Liver (tissue), 9 donors: ENCODE measurements around the gene NYAP2. TPM values are rescaled to one million over a fixed set of nuclear protein-coding genes. Genes with fewer than 3 reads are reported as not detected.

ENCODE experiments used
- DNase-seq: peaks from one replicate; pipeline ENCODE4 v3.0.0-alpha.2; 2017; ENCODE audit warnings: low spot score
- H3K27ac ChIP-seq, 2 donors: one replicate each; pipeline ENCODE4 v1.7.0; 2013; ENCODE audit warnings: inconsistent platforms in 2 of 2, low read length in 2 of 2, control low read depth in 1 of 2, low read depth in 1 of 2, mild to moderate bottlenecking in 1 of 2
- H3K27me3 ChIP-seq, 4 donors: one replicate each; pipeline versions ENCODE4 v1.6.1 to v1.7.0; 2013; ENCODE audit warnings: low read length in 3 of 4, inconsistent platforms in 1 of 4, mild to moderate bottlenecking in 1 of 4, moderate library complexity in 1 of 4; ENCODE audit not compliant: control insufficient read depth in 4 of 4, insufficient read depth in 4 of 4
- H3K36me3 ChIP-seq, 4 donors: one replicate each; pipeline versions ENCODE4 v1.6.1 to v1.7.0; 2013; ENCODE audit warnings: low read length in 3 of 4, mild to moderate bottlenecking in 3 of 4, low read depth in 1 of 4, moderate library complexity in 1 of 4; ENCODE audit not compliant: control insufficient read depth in 4 of 4, insufficient read depth in 3 of 4
- H3K4me1 ChIP-seq, 4 donors: one replicate each; pipeline versions ENCODE4 v1.6.1 to v1.7.0; 2013; ENCODE audit warnings: low read length in 3 of 4, mild to moderate bottlenecking in 3 of 4, moderate library complexity in 1 of 4; ENCODE audit not compliant: control insufficient read depth in 4 of 4, insufficient read depth in 4 of 4
- H3K4me3 ChIP-seq, 3 donors: one replicate each; pipeline versions ENCODE4 v1.6.1 to v1.7.0; 2013; ENCODE audit warnings: low read length in 3 of 3, control low read depth in 1 of 3, low read depth in 1 of 3, mild to moderate bottlenecking in 1 of 3
- H3K9ac ChIP-seq, 2 donors: one replicate each; pipeline ENCODE4 v1.7.0; 2013; ENCODE audit warnings: low read length in 2 of 2, mild to moderate bottlenecking in 2 of 2, moderate library complexity in 2 of 2, control low read depth in 1 of 2, low read depth in 1 of 2
- H3K9me3 ChIP-seq, 4 donors: one replicate each; pipeline versions ENCODE4 v1.6.1 to v1.7.0; 2013; ENCODE audit warnings: low read length in 3 of 4; ENCODE audit not compliant: control insufficient read depth in 4 of 4
- EGR1 ChIP-seq, 2 donors: IDR thresholded peaks; 2 replicates each; pipeline ENCODE4 v1.6.1; 2016 to 2018; ENCODE audit warnings: antibody characterized with exemption in 2 of 2, low read depth in 2 of 2
- FOXA1 ChIP-seq: IDR thresholded peaks from 2 replicates; pipeline ENCODE4 v1.6.1; 2016; ENCODE audit warnings: antibody characterized with exemption
- FOXA2 ChIP-seq: IDR thresholded peaks from 2 replicates; pipeline ENCODE4 v1.6.1; 2016; ENCODE audit warnings: antibody characterized with exemption
- HNF4A ChIP-seq, 2 donors: conservative IDR thresholded peaks; 2 replicates each; pipeline ENCODE4 v1.6.1; 2016; ENCODE audit warnings: antibody characterized with exemption in 2 of 2, mild to moderate bottlenecking in 2 of 2
- HNF4G ChIP-seq: IDR thresholded peaks from 2 replicates; pipeline ENCODE4 v1.6.1; 2016; ENCODE audit warnings: antibody characterized with exemption
- JUND ChIP-seq, 2 donors: IDR thresholded peaks; 2 replicates each; pipeline ENCODE4 v1.6.1; 2016; ENCODE audit warnings: antibody characterized with exemption in 2 of 2
- NR2F2 ChIP-seq: IDR thresholded peaks from 2 replicates; pipeline ENCODE4 v1.6.1; 2016; ENCODE audit warnings: antibody characterized with exemption
- RAD21 ChIP-seq, 2 donors: IDR thresholded peaks; 2 replicates each; pipeline ENCODE4 v1.6.1; 2016; ENCODE audit warnings: antibody characterized with exemption in 2 of 2, mild to moderate bottlenecking in 2 of 2
- SP1 ChIP-seq: IDR thresholded peaks from 2 replicates; pipeline ENCODE4 v1.6.1; 2018; ENCODE audit warnings: antibody characterized with exemption, mild to moderate bottlenecking
- TAF1 ChIP-seq: conservative IDR thresholded peaks from 2 replicates; pipeline ENCODE4 v1.6.1; 2016; ENCODE audit warnings: antibody characterized with exemption, mild to moderate bottlenecking
- YY1 ChIP-seq: IDR thresholded peaks from 2 replicates; pipeline ENCODE4 v1.6.1; 2016; ENCODE audit warnings: antibody characterized with exemption, mild to moderate bottlenecking
- whole genome bisulfite sequencing: extraction: QIAGEN DNeasy Blood & Tissue Kit; methylation state at CpG from one replicate; pipeline ENCODE4 v1.1.7; 2013; 5-methylcytosine and 5-hydroxymethylcytosine counted together
- polyA plus RNA-seq, 2 donors: library from polyadenylated mRNA; stranded (reverse) in 1 of 2; unstranded in 1 of 2; fragments of 200-250 nt in 1 of 2; fragments of >200 nt in 1 of 2; fragmentation: Nextera tagmentation in 1 of 2; extraction: Ambion mirVana in 1 of 2; gene quantifications; one replicate each; pipeline versions ENCODE4 v1.2.1 to v1.2.3, GENCODE V29; 2013 to 2015
- total RNA-seq, 2 donors: library from RNA; depleted of rRNA; stranded (reverse); fragments of >200 nt; gene quantifications; one replicate each; pipeline ENCODE4 v1.2.3, GENCODE V29; 2014
- TF ChIP-seq, protein P1 (sequence below): IDR thresholded peaks from 2 replicates; pipeline ENCODE4 v1.6.1; 2016; ENCODE audit warnings: antibody characterized with exemption
- TF ChIP-seq, protein P2 (sequence below): IDR thresholded peaks from 2 replicates; pipeline ENCODE4 v1.6.1; 2016; ENCODE audit warnings: antibody characterized with exemption
- TF ChIP-seq, protein P3 (sequence below): IDR thresholded peaks from 2 replicates; pipeline ENCODE4 v1.6.1; 2016; ENCODE audit warnings: antibody characterized with exemption, mild to moderate bottlenecking
- donor health status: healthy.
- donor health status: healthy.
- donor health status: healthy.
- donor health status: healthy.
- donor health status: healthy.

The NYAP2 gene
- total and polyA plus RNA-seq, 4 donors = not detected

DNA sequence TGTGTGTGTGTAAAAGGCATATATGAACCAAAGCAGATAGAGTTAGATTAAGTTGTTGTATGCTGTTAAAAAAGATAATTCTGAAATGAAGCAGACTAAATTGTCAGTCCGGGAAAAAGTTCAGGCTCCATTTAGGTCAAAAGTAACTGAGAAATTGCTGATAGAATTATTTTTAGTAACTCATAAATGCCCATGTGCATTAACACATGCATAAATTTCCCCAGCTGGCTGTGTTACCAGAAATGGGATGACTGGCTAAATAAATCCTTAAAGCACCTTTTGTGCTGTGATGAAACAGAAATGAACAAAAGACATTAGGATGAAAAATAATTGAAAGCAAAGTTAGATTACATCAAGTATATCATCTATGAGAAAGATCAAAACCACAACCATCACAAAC lies 111.3 kb downstream of the NYAP2 start (continued):
- TF ChIP-seq, protein P1, sequence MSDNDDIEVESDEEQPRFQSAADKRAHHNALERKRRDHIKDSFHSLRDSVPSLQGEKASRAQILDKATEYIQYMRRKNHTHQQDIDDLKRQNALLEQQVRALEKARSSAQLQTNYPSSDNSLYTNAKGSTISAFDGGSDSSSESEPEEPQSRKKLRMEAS = no peak
- TF ChIP-seq HNF4A (conservative IDR thresholded peaks at IDR 0.05) (no peak), NR2F2 (no peak), FOXA1 (no peak), RAD21 (IDR thresholded peaks at IDR 0.05) (no peak), FOXA2 (no peak), YY1 (no peak)

DNA sequence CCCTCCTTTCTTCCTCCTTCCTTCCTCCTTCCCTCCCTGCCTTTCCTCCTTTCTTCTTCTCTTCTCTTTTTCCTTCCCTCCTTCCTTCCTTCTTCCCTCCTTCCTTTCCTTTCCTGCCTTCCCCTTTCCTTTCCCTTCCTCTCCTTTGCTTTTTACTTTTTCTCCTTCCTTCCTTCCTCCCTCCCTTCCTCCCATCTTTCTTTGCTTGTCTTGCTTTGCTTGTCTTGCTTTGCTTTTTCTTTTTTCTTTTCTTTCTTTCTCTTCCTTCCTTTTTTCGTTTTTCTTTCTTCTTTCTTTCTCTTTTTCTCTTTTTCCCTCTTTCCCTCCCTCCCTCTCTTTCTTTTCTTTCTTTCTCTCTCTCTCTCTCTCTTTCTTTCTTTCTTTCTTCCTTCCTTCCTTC lies 113.0 kb downstream of the NYAP2 start:
- H3K9me3 ChIP-seq = no peaks in the 10 kb centered on the region
- no peak overlapping the region for H3K9ac ChIP-seq
- H3K27ac ChIP-seq = no peak overlapping the region
- H3K27me3 ChIP-seq = peaks cover 0 to 3% (median 0%) of the 10 kb centered on the region in 4 donors
- no peaks in the 10 kb centered on the region for H3K4me1 ChIP-seq
- WGBS = 23% methylated on average over 1 of the region's 1 CpG
- no peak for TF ChIP-seq FOXA1
- no peak for TF ChIP-seq TAF1
- TF ChIP-seq, protein P1 = no peak
- no peak for TF ChIP-seq HNF4A (conservative IDR thresholded peaks at IDR 0.05)
- TF ChIP-seq RAD21 (IDR thresholded peaks at IDR 0.05) = no peak
- no peaks in the 10 kb centered on the region for H3K36me3 ChIP-seq
- no peak overlapping the region for H3K4me3 ChIP-seq
- DNase-seq = no peak

DNA sequence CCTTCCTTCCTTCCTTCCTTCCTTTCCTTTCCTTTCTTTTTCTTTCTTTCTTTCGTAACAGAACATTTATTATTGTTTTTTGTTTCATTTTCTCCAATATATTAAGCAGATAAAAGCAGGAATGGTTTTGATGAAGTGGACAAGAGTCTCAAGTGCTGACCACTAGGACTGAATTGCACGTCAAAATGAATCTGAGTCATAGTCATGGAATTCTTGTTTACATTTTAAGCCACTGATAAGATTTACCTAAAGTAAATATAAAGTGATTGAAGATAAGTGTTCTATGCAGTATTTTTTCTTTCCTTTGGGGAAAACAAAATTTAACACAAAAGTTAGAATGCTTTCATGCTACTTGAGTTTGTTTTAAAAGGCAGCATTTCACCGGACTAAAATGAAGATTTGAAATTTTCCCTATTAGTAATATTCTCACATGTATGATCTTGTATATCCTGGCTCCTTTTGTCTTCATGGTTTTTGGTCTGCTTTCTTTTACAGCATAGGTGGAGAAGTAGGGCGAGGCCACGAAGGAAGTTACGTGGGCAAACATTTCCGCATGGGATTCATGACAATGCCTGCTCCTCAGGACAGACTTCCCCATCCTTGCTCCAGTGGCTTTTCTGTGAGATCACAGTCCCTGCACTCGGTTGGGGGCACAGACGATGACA lies 113.5 kb downstream of the NYAP2 start:
- H3K27ac ChIP-seq = no peak overlapping the region
- no peaks in the 10 kb centered on the region for H3K36me3 ChIP-seq
- no peaks in the 10 kb centered on the region for H3K9me3 ChIP-seq
- H3K4me1 ChIP-seq = no peaks in the 10 kb centered on the region
- 61% methylated on average over 9 of the region's 9 CpGs for WGBS
- DNase-seq = no peak
- TF ChIP-seq HNF4A (conservative IDR thresholded peaks at IDR 0.05) (no peak), HNF4G (no peak), YY1 (no peak), FOXA2 (no peak), TAF1 (no peak), SP1 (no peak), EGR1 (IDR thresholded peaks at IDR 0.05; ENCODE audit: low read depth in 2 of 2) (no peak), FOXA1 (no peak), JUND (IDR thresholded peaks at IDR 0.05) (no peak), RAD21 (IDR thresholded peaks at IDR 0.05) (no peak), NR2F2 (no peak)
- TF ChIP-seq, protein P2, sequence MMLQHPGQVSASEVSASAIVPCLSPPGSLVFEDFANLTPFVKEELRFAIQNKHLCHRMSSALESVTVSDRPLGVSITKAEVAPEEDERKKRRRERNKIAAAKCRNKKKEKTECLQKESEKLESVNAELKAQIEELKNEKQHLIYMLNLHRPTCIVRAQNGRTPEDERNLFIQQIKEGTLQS = no peak
- TF ChIP-seq, protein P1 = no peak
- TF ChIP-seq, protein P3, sequence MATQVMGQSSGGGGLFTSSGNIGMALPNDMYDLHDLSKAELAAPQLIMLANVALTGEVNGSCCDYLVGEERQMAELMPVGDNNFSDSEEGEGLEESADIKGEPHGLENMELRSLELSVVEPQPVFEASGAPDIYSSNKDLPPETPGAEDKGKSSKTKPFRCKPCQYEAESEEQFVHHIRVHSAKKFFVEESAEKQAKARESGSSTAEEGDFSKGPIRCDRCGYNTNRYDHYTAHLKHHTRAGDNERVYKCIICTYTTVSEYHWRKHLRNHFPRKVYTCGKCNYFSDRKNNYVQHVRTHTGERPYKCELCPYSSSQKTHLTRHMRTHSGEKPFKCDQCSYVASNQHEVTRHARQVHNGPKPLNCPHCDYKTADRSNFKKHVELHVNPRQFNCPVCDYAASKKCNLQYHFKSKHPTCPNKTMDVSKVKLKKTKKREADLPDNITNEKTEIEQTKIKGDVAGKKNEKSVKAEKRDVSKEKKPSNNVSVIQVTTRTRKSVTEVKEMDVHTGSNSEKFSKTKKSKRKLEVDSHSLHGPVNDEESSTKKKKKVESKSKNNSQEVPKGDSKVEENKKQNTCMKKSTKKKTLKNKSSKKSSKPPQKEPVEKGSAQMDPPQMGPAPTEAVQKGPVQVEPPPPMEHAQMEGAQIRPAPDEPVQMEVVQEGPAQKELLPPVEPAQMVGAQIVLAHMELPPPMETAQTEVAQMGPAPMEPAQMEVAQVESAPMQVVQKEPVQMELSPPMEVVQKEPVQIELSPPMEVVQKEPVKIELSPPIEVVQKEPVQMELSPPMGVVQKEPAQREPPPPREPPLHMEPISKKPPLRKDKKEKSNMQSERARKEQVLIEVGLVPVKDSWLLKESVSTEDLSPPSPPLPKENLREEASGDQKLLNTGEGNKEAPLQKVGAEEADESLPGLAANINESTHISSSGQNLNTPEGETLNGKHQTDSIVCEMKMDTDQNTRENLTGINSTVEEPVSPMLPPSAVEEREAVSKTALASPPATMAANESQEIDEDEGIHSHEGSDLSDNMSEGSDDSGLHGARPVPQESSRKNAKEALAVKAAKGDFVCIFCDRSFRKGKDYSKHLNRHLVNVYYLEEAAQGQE = no peak
- H3K27me3 ChIP-seq = peaks cover 0 to 3% (median 0%) of the 10 kb centered on the region in 4 donors
- no peak overlapping the region for H3K4me3 ChIP-seq
- no peak overlapping the region for H3K9ac ChIP-seq
